ENCODE measurements around the gene MTAP.

MTAP gene

DNA sequence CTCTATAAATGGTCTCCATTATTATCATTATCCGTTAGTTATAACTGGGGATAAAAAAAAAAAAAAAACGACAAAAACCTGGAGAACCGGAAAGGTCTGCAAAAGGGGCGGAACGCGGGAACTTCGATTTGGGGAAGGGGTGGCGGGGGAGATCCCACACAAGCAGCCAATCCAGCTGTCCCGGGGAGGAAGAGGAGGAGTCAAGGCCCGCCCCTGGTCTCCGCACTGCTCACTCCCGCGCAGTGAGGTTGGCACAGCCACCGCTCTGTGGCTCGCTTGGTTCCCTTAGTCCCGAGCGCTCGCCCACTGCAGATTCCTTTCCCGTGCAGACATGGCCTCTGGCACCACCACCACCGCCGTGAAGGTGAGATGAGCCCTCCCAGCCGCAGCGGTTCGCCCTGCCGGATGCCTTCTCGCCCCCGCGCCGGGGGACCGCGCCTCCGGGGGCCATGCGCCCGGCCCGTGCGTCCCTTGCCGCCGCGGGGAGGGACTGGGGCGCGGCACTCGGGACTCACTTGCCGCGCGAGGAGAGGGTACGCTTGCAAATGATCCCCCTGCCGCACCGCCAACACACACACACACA, at the start of gene MTAP:
Gene MTAP (plus strand): TSS at position 219 of the 583 bp plus-strand sequence. CDS start 113 bp downstream, at position 332.
- H3K4me3 Mint-ChIP-seq, result peak within 1 kb of the TSS; percentile 100
- H3K9me3 Mint-ChIP-seq, result no peaks in the 10 kb centered on the region
- peaks cover 11% of the 10 kb centered on the region for H3K36me3 Mint-ChIP-seq
- peaks cover 49% of the 10 kb centered on the region for H3K4me1 Mint-ChIP-seq
- H3K27ac Mint-ChIP-seq, result peak within 1 kb of the TSS; percentile 96
- peaks cover 10% of the 10 kb centered on the region for H3K27me3 Mint-ChIP-seq
- ATAC-seq, result peak; percentile 93

DNA sequence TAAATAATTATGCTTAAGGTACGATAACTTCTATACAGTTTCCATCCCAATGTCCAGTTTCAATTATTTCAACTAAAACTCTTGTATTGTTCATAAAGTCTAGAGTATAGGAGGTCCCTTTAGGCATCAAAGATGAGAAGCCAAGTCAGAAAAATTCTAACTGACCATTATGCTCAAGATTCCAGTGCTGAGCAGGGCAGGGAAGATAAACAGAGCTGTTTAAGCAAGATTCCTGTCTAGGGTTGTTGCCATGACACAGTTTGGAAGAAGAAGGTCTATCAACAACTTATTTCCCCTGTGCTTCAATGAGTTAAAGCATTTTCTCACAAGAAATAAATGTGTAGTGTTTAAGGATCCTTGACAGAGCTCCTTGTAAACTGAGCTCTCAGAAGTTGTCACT, 48.9 kb upstream of the MTAP start:
- Mint-ChIP-seq H3K27me3 (peaks cover 9% of the 10 kb centered on the region), H3K36me3 (no peaks in the 10 kb centered on the region), H3K27ac (no peak overlapping the region), H3K9me3 (no peaks in the 10 kb centered on the region), H3K4me3 (no peak overlapping the region), H3K4me1 (no peaks in the 10 kb centered on the region)
- no peak for ATAC-seq

DNA sequence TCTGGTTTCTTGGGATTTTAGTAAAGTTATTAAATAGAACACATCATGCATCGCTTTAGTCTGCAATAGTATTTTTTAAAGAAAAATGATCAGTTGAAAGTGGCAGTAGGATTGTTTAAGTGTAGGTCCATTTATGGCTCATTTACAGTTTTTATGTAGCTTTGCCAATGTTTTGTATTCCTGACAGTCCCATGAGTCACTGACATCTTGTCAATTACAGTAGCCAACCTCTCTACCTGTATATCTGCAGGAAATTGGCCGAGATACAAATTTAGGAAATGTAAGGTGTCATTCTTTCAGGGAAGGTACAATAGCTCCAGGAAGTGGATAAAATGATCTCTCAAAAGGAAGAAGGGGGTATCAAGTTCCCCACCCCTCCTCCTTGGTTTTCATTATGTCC, 47.7 kb upstream of the MTAP start:
- Mint-ChIP-seq H3K27ac (no peak overlapping the region), H3K9me3 (no peaks in the 10 kb centered on the region), H3K4me1 (no peaks in the 10 kb centered on the region), H3K36me3 (no peaks in the 10 kb centered on the region), H3K4me3 (no peak overlapping the region), H3K27me3 (peaks cover 9% of the 10 kb centered on the region)
- ATAC-seq, result no peak

DNA sequence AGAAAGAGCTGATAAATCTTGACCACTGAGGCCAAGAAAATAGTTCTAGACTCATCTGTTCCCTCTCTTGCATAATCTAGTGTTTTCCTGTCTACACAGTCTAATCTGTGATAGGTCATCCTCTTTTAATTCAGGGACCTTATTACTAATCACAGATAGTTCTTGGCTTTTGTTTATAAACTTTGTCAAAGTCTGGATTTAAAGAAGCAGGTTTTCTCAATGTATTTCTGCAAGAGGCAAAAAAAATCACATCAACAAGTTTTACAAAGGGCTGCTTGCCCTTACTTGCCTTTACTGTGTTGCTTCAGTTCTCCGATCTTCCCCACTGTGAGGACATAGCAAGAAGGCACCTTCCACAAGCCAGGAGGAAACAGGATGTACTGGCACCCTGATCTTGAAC, 43.9 kb upstream of the MTAP start:
- Mint-ChIP-seq H3K4me3 (no peak overlapping the region), H3K4me1 (no peaks in the 10 kb centered on the region), H3K27ac (no peak overlapping the region)

DNA sequence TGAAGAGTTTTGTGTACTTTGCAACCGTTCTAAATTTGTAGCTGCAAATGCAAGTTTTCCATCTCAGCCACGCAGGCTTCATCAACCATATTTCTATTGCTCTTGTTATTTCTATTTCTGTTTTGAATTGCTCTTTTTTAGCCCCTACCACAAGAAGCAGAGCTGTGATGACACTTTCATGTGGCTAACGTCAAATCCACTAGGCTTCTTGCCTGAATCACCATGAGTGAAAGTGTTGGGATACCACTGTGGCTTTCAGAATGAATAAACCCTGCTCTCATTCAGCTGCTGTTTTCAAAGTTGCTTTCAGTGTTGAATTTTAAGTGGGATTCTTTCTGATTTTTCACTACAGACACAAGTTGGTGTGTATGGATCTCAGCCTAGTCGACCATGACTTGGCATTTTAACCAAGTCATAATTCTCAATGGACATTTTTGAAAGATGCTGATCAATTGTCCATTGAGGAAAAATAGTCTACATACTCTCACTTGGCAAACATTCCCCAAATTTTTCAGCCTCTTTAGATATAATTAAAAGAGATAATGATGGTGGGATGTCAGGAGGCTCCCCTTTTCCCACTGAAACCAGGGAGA, 41.0 kb upstream of the MTAP start:
- Mint-ChIP-seq H3K9me3 (peaks cover 2% of the 10 kb centered on the region), H3K4me3 (no peak overlapping the region)
- peak; percentile 63 for ATAC-seq

More for the DNA sequence above, 43.9 kb upstream of the MTAP start:
- Mint-ChIP-seq H3K36me3 (no peaks in the 10 kb centered on the region), H3K9me3 (no peaks in the 10 kb centered on the region), H3K27me3 (peaks cover 30% of the 10 kb centered on the region)
- ATAC-seq, result no peak

DNA sequence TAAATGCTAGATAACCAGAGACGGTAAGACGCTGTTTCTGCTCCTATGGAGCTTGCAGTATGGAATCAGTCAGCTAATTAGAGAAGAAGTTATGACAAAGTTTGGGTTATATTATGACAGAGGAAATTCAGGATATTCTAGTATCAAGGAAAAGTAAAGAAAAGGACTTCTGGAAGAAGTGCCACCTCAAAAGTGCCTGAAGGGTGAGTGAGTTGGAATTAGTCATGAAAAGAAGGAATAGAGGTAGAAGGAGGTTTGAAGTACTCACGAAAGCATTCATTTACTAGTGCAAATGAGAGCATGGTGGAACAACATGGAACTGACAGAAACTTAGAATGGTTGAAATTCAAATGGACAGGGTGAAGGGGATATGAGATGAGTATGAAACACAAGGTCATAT, 40.4 kb upstream of the MTAP start:
- H3K27ac Mint-ChIP-seq, result no peak overlapping the region
- peaks cover 2% of the 10 kb centered on the region for H3K9me3 Mint-ChIP-seq
- ATAC-seq, result no peak
- no peaks in the 10 kb centered on the region for H3K36me3 Mint-ChIP-seq
- H3K4me1 Mint-ChIP-seq, result no peaks in the 10 kb centered on the region
- no peak overlapping the region for H3K4me3 Mint-ChIP-seq
- H3K27me3 Mint-ChIP-seq, result peaks cover 26% of the 10 kb centered on the region

More for the DNA sequence above, 41.0 kb upstream of the MTAP start:
- Mint-ChIP-seq H3K27ac (no peak overlapping the region), H3K36me3 (no peaks in the 10 kb centered on the region), H3K27me3 (peaks cover 30% of the 10 kb centered on the region), H3K4me1 (no peaks in the 10 kb centered on the region)

DNA sequence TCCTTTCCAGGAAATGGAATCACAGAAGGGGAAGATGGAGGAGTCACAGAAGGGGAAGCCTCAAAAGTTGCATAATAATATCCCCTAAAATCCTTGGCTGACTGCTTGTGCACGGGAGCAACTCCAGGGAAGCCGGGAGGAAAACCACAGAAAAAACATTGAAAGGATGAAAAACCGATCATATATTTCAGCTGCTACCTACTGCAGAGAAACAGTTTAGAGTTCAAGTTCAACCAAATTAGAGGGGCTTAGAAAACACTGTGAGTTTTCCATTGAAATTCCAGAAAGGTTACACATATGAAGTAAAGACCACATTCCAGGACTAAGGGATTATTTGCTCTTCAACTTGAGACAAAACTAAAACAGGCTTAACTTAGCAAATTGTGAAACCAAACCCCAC, 37.6 kb upstream of the MTAP start:
- no peaks in the 10 kb centered on the region for H3K4me1 Mint-ChIP-seq
- H3K27me3 Mint-ChIP-seq, result peaks cover 27% of the 10 kb centered on the region
- H3K27ac Mint-ChIP-seq, result no peak overlapping the region
- H3K9me3 Mint-ChIP-seq, result peaks cover 2% of the 10 kb centered on the region
- H3K4me3 Mint-ChIP-seq, result no peak overlapping the region
- H3K36me3 Mint-ChIP-seq, result no peaks in the 10 kb centered on the region
- ATAC-seq, result no peak

DNA sequence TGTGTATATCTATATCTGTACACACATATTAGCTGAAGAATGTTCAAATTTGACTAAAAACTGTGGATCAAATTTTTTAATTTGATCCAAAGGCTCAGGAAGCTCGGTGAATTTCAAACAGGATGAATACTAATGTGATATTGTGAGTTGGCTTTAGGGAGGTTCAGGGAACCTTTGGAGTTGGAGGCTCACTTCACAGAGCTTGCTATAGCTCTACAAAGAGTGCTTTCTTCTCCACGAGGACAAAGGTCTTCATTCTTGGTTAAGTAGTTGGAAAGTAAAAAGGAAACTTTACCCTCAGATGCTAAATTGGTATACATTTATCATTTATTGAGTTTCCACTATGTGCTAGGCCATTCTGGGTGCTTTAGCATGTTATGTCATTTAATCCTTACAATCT, 36.3 kb upstream of the MTAP start:
- ATAC-seq, result no peak
- Mint-ChIP-seq H3K4me1 (no peaks in the 10 kb centered on the region), H3K4me3 (no peak overlapping the region), H3K27me3 (peaks cover 34% of the 10 kb centered on the region), H3K27ac (no peak overlapping the region), H3K36me3 (no peaks in the 10 kb centered on the region), H3K9me3 (peaks cover 2% of the 10 kb centered on the region)

DNA sequence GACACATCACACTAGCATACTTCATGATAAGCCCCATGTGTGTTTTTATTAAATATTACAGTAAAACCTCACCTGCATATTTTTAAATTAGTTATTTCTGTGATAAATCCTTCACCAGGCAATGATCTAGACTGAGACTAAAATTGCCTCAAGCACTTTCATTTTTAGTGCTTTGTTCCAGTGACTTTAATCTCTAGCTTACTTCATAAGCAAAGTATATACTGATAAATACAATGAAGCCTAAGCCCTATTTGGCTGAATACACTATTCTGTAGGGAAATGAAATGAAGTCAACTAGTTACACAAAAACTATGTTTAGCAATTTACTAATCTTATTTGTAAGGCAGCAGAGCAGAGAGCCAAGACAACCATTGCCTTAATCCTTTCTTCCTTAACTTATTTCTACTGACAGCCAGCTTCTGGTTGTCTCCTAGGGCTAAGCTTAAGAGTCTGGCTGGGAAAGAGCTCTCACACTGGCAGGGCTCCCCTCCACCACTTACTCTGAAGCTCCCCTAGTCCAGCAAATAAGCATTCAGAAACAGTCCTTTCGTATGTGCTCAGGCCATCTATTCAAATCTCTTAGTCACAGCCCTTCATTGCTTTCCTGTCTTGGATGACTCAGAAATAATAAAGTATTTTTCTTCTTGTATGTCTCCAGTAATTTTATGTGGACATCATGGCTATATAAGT, 31.4 kb upstream of the MTAP start:
- H3K27me3 Mint-ChIP-seq, result peaks cover 15% of the 10 kb centered on the region
- H3K27ac Mint-ChIP-seq, result no peak overlapping the region
- H3K36me3 Mint-ChIP-seq, result no peaks in the 10 kb centered on the region
- ATAC-seq, result no peak
- no peaks in the 10 kb centered on the region for H3K9me3 Mint-ChIP-seq
- H3K4me3 Mint-ChIP-seq, result no peak overlapping the region
- H3K4me1 Mint-ChIP-seq, result no peaks in the 10 kb centered on the region

DNA sequence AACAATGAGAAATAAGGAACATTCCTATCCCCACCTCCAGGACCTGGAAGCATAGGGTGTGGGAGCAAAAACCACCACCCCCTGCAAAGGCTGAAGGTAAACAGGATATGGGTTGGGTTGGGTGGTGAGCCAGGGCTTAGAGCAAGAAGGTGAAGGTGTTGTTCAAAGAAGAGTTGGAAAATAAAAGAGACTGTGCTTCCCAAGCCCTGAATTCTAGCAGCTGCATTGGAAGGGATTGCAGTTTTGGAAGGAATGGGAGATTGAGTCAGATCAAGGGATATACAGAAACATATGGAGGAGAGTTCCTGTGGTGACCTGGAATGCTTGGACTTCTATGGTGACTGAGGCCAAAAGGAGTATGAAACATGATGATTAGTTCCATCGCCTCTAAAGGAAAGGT, 24.7 kb upstream of the MTAP start:
- Mint-ChIP-seq H3K27ac (no peak overlapping the region), H3K4me3 (no peak overlapping the region), H3K4me1 (no peaks in the 10 kb centered on the region), H3K36me3 (no peaks in the 10 kb centered on the region), H3K9me3 (no peaks in the 10 kb centered on the region), H3K27me3 (no peaks in the 10 kb centered on the region)
- no peak for ATAC-seq

DNA sequence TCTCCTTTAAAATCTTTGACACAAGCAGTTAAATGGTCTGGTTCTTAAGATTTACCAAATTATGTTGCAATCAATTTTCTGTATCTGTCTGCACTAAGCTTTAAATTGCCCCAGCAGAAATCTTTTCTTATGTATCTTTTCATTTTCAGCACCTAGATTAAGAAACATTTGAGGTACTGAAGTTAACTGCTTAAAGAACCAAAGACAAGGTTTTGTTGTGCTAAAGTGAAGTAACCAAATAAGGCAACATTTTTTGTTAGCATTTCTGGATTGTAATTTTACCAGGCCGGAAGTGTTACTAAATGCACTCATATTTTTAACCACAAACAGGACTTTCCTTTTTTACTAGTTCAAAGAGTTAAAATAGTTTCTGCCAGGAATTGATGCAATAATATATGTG, 24.1 kb upstream of the MTAP start:
- Mint-ChIP-seq H3K9me3 (no peaks in the 10 kb centered on the region), H3K36me3 (no peaks in the 10 kb centered on the region), H3K27ac (no peak overlapping the region), H3K4me3 (no peak overlapping the region), H3K4me1 (no peaks in the 10 kb centered on the region), H3K27me3 (no peaks in the 10 kb centered on the region)
- no peak for ATAC-seq

DNA sequence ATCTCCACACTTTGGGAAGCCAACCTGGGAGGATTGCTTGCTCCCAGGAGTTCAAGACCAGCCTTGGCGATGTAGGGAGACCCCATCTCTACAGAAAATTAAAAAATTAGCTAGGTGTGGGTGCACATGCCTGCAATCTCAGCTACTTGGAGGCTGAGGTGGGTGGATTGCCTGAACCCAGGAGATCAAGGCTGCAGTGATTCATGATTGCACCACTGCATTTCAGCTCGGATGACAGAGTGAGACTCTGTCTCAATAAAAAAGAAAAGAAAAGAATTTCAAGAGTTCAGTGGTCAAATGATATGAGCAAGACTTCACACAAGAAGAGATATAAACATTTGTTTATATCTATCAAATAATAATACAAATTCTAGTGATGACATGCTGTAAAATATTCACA, 23.0 kb upstream of the MTAP start:
- H3K27me3 Mint-ChIP-seq, result no peaks in the 10 kb centered on the region
- ATAC-seq, result no peak
- no peak overlapping the region for H3K27ac Mint-ChIP-seq
- no peak overlapping the region for H3K4me3 Mint-ChIP-seq
- no peaks in the 10 kb centered on the region for H3K9me3 Mint-ChIP-seq
- H3K36me3 Mint-ChIP-seq, result no peaks in the 10 kb centered on the region
- no peaks in the 10 kb centered on the region for H3K4me1 Mint-ChIP-seq

DNA sequence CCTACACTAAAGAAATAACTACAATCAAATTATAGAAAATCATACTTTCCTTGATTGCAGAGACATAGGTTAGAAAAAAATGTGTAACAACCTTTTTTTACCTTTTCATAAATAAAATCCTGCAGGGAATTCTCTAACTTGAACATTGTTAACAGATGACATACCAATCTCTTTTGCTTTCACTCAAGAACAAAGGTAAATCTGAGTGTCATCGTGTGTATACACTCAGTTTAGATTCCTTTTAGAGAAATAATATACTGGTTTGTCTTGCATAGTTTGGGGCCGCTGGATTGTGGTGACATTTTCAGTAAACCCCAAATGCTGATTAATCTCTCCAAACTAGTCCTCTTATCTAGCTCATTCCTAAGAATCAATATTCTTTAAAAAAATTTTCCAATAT, 20.8 kb upstream of the MTAP start:
- H3K9me3 Mint-ChIP-seq, result no peaks in the 10 kb centered on the region
- ATAC-seq, result no peak

DNA sequence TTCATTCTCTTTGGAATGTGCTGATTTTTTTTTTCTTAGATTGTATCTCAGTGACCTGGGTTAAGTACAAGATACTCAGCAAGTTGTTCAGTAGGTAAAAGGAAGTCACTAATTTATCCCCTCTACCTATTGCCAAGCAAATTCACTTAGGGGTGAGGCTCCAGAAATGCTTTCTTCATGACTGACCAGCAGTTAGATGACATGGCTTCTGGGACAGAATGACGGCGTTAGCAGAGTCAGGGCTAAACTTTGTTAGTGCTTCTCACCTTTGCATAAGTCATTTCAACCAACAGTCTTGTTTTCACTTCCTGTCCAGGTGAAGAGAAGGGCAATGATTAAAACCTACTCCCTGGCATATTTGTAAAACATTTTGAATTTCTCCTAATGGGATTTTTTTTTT, 20.2 kb upstream of the MTAP start:
- no peak for ATAC-seq
- Mint-ChIP-seq H3K9me3 (no peaks in the 10 kb centered on the region), H3K36me3 (no peaks in the 10 kb centered on the region), H3K4me1 (no peaks in the 10 kb centered on the region), H3K27ac (no peak overlapping the region), H3K4me3 (no peak overlapping the region), H3K27me3 (no peaks in the 10 kb centered on the region)

More for the DNA sequence above, 20.8 kb upstream of the MTAP start:
- no peaks in the 10 kb centered on the region for H3K36me3 Mint-ChIP-seq
- no peaks in the 10 kb centered on the region for H3K4me1 Mint-ChIP-seq
- H3K27ac Mint-ChIP-seq, result no peak overlapping the region
- no peaks in the 10 kb centered on the region for H3K27me3 Mint-ChIP-seq
- H3K4me3 Mint-ChIP-seq, result no peak overlapping the region

DNA sequence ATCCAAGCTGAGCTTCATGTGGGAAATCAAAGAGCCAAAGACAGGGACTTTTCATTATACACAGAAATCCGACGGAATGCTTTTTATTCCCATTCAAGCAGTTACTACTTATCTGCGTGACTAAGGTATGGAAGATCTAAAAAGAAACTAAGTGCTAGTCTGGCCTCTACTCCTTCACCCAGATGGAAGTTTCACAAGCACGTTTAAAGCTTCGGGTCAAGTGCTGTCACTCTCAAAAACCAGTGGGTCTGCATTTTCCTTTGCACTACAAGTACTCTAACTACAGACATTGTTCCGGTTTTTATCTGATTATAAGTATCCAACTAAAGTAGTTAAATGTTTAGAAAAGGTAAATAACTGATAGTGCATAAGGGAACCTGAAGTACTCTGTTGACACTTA, 13.7 kb upstream of the MTAP start:
- Mint-ChIP-seq H3K27ac (no peak overlapping the region), H3K4me3 (no peak overlapping the region), H3K36me3 (no peaks in the 10 kb centered on the region), H3K27me3 (peaks cover 12% of the 10 kb centered on the region), H3K4me1 (peaks cover 5% of the 10 kb centered on the region), H3K9me3 (no peaks in the 10 kb centered on the region)
- no peak for ATAC-seq

DNA sequence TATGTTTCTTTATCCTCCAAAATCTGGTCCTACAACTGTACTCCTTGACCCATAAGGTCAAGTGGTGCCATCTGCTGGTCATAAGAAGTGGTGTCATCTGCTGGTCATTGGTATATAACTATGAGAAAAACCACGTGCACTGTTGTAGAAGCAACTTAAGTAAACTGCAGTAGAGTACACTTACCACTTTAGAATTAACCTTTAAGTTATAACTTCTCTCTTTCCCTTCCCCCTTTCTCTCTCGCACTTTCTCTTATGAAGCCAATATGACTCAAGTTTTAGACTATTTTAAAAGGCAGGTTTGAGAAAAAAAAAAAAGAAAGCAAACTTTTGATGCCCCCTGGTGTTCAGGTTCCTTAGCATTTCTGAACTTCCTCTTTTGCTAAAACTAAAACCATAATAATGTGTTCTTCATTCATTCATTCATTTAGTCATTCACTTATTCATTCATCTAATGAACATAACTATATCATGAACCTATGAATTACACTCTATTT, 12.8 kb upstream of the MTAP start:
- H3K4me1 Mint-ChIP-seq, result peaks cover 5% of the 10 kb centered on the region
- peak overlapping the region; percentile 24 for H3K27ac Mint-ChIP-seq
- no peaks in the 10 kb centered on the region for H3K36me3 Mint-ChIP-seq
- peak; percentile 95 for ATAC-seq
- H3K27me3 Mint-ChIP-seq, result peaks cover 12% of the 10 kb centered on the region
- peak overlapping the region; percentile 68 for H3K4me3 Mint-ChIP-seq
- no peaks in the 10 kb centered on the region for H3K9me3 Mint-ChIP-seq

Measured in stimulated activated memory B cell treated with anti-CD40 and anti-IgM and Interleukin-4, amounts not matched to agents 10 μg/mL and 1 μg/mL and 100 μg/mL, for 72 hours (primary cell).